ENCODE data around the gene ITGBL1. TPM values are rescaled to one million over a fixed set of nuclear protein-coding genes. Genes with fewer than 3 reads are reported as not detected.
A peak's percentile ranks its signal among the peaks of the same experiment; 100 is the strongest.

The ITGBL1 gene
- total RNA-seq, 6 experiments from 2014 or later: 0.64 to 3.8 (median 1.6) TPM

DNA sequence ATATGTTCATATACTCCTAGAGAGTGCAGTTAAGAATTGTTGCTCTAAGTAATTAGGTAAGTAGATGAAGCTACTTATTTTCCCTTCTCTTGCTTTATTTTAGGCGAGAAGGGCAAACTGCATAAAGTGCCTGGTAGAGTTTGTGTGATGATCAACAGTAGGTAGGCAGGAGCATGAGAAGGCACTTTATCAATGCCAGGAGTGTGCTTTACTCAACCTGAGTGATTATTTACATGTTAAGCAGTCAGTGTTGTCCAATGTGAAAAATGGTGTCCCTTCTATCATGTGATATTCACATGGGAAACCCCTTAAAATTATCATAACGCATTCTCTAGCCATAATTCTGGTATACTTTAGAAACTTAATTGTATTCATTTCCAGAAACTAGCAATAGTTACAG is 294.0 kb downstream of the ITGBL1 start:
- H3K27ac ChIP-seq: peak overlapping the region in 1 of 3 donors; percentile 45
- H3K27me3 ChIP-seq: no peaks in the 10 kb centered on the region
- ATAC-seq (peak; percentile 58 to 67 (median 62)), DNase-seq (no peak)
- TF ChIP-seq, protein P1, sequence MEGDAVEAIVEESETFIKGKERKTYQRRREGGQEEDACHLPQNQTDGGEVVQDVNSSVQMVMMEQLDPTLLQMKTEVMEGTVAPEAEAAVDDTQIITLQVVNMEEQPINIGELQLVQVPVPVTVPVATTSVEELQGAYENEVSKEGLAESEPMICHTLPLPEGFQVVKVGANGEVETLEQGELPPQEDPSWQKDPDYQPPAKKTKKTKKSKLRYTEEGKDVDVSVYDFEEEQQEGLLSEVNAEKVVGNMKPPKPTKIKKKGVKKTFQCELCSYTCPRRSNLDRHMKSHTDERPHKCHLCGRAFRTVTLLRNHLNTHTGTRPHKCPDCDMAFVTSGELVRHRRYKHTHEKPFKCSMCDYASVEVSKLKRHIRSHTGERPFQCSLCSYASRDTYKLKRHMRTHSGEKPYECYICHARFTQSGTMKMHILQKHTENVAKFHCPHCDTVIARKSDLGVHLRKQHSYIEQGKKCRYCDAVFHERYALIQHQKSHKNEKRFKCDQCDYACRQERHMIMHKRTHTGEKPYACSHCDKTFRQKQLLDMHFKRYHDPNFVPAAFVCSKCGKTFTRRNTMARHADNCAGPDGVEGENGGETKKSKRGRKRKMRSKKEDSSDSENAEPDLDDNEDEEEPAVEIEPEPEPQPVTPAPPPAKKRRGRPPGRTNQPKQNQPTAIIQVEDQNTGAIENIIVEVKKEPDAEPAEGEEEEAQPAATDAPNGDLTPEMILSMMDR (IDR thresholded peaks at IDR 0.05): no peak
- no peak for TF ChIP-seq POLR2A (IDR thresholded peaks at IDR 0.05)
- intact Hi-C loops (cut with DNase I): no loop called here
- H3K4me3 ChIP-seq: no peak overlapping the region
- 80% methylated on average over 2 of the region's 2 CpGs for WGBS (ENCODE audit: insufficient coverage, low coverage, low lambda C conversion rate, missing lambda C conversion rate)
- no peaks in the 10 kb centered on the region for H3K36me3 ChIP-seq
- peaks cover 0 to 2% (median 0%) of the 10 kb centered on the region in 4 donors for H3K4me1 ChIP-seq
- no peaks in the 10 kb centered on the region for H3K9me3 ChIP-seq

DNA sequence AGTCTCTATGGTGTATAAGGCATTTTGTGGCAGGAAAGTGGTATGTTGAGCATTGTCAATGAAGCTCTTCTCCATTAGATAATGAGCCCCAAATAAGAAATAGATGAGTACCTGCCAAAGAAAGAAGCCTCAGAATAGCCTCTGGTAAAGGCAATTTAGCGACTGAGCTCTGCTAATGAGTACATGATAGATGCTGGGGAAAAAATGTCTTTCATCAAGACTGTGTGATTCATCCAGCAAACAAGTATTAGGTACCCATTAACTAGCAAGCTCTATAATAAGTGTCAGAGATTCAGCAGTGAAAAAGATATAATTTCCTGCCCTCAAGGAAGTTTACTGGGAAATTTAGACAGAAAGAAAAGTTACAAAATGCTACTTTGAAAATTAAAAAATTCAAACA is 294.6 kb downstream of the ITGBL1 start:
- peaks cover 0 to 2% (median 0%) of the 10 kb centered on the region in 4 donors for H3K4me1 ChIP-seq
- no peak for TF ChIP-seq POLR2A (IDR thresholded peaks at IDR 0.05)
- TF ChIP-seq, protein P1 (IDR thresholded peaks at IDR 0.05): no peak
- WGBS (ENCODE audit: insufficient coverage, low coverage, low lambda C conversion rate, missing lambda C conversion rate): 10% methylated on average over 1 of the region's 1 CpG
- H3K4me3 ChIP-seq: no peak overlapping the region
- H3K36me3 ChIP-seq: no peaks in the 10 kb centered on the region
- no peaks in the 10 kb centered on the region for H3K9me3 ChIP-seq
- no peak for DNase-seq
- peak overlapping the region in 1 of 3 donors; percentile 45 for H3K27ac ChIP-seq
- no peaks in the 10 kb centered on the region for H3K27me3 ChIP-seq
- intact Hi-C loops (cut with DNase I): no loop called here
- peak; percentile 57 to 94 (median 75) for ATAC-seq

DNA sequence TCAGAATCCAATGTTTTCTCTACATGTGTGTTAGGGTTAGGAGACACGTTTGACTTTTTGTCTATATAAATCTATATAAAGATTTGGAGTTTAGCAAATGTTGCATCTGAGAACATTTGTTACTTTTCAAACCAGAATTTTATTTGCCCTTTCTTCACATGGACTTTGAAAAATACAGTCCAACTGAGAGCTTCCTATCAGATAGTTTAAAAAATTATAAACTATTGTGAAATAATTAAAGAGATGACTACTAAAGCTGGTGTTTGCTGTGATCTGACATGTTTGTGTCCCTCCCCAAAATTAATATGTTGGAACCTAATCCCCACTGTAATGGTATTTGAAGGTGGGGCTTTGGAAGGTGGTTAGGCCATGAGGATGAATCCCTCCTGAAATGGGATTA is 297.1 kb downstream of the ITGBL1 start:
- Histone ChIP-seq H3K9me3 (no peaks in the 10 kb centered on the region), H3K4me3 (no peak overlapping the region), H3K27ac (peak overlapping the region in 2 of 3 donors; percentile 8 to 25), H3K4me1 (peaks cover 0 to 2% (median 0%) of the 10 kb centered on the region in 4 donors), H3K27me3 (no peaks in the 10 kb centered on the region), H3K36me3 (no peaks in the 10 kb centered on the region)
- intact Hi-C loops (cut with DNase I): no loop called here
- no peak for TF ChIP-seq POLR2A (IDR thresholded peaks at IDR 0.05)
- TF ChIP-seq, protein P1 (IDR thresholded peaks at IDR 0.05): no peak
- no peak for DNase-seq
- 31% methylated on average over 1 of the region's 1 CpG for WGBS (ENCODE audit: insufficient coverage, low coverage, low lambda C conversion rate, missing lambda C conversion rate)
- peak in 1 of 4 donors; percentile 65 for ATAC-seq

DNA sequence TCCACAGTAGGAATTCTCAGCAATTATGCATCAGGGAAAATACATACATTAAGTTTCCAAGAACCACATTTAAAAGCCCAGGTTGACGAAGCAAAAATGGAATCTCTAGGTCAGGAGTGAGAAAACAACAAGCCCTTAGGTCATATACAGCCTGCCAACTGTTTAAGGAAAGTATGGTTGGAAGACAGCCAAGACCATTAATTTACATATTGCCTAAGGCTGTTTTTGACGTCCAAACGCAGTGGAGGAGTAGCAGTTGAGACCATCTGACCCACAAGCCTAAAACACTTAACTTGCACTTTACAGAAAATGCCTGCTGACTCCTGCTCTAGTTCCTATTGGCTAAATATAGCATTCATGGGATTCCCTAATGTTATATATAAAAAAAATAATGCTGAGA is 299.0 kb downstream of the ITGBL1 start:
- WGBS (ENCODE audit: insufficient coverage, low coverage, low lambda C conversion rate, missing lambda C conversion rate): 13% methylated on average over 3 of the region's 3 CpGs
- Histone ChIP-seq H3K4me1 (peaks cover 0 to 13% (median 5%) of the 10 kb centered on the region in 4 donors), H3K9me3 (no peaks in the 10 kb centered on the region), H3K36me3 (no peaks in the 10 kb centered on the region), H3K27me3 (no peaks in the 10 kb centered on the region), H3K27ac (no peak overlapping the region), H3K4me3 (no peak overlapping the region)
- ATAC-seq (peak in 3 of 4 donors; percentile 19 to 71 (median 54)), DNase-seq (no peak)
- TF ChIP-seq POLR2A (IDR thresholded peaks at IDR 0.05): no peak
- TF ChIP-seq, protein P1 (IDR thresholded peaks at IDR 0.05): no peak
- intact Hi-C loops (cut with DNase I): no loop called here

DNA sequence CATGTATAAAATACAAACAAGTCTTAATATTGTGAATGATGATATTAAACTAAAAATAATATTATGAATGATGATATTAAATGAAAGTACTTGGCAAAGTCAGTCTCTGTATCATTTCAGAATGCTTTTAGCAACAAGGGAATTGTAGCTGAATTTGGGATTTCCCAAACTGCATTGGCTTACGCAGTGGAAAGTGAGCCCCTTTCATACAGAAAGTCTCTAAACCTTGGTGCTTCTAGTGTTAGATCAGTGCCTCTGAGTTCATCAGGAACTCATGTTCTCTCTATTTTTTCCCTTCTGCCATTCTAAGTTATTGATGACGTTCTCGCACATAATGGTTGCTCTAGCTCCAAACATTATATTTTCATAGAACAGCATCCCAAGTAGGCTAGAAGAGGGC is 300.0 kb downstream of the ITGBL1 start:
- H3K4me1 ChIP-seq: peaks cover 0 to 18% (median 6%) of the 10 kb centered on the region in 4 donors
- no peak overlapping the region for H3K27ac ChIP-seq
- no peaks in the 10 kb centered on the region for H3K9me3 ChIP-seq
- no peak for TF ChIP-seq POLR2A (IDR thresholded peaks at IDR 0.05)
- ATAC-seq (no peak), DNase-seq (no peak)
- whole genome bisulfite sequencing (ENCODE audit: insufficient coverage, low coverage, low lambda C conversion rate, missing lambda C conversion rate): 88% methylated on average over 2 of the region's 3 CpGs
- intact Hi-C loops (cut with DNase I): no loop called here
- no peaks in the 10 kb centered on the region for H3K27me3 ChIP-seq
- no peak overlapping the region for H3K4me3 ChIP-seq
- H3K36me3 ChIP-seq: no peaks in the 10 kb centered on the region
